Non-pigmented ciliary epithelial cell (primary cell): ENCODE measurements around the gene RBM22.

Experiments
- DNase-seq: peaks from one replicate; pipeline ENCODE4 v3.0.0-alpha.2; 2010; ENCODE audit warnings: low read depth

Gene RBM22

DNA sequence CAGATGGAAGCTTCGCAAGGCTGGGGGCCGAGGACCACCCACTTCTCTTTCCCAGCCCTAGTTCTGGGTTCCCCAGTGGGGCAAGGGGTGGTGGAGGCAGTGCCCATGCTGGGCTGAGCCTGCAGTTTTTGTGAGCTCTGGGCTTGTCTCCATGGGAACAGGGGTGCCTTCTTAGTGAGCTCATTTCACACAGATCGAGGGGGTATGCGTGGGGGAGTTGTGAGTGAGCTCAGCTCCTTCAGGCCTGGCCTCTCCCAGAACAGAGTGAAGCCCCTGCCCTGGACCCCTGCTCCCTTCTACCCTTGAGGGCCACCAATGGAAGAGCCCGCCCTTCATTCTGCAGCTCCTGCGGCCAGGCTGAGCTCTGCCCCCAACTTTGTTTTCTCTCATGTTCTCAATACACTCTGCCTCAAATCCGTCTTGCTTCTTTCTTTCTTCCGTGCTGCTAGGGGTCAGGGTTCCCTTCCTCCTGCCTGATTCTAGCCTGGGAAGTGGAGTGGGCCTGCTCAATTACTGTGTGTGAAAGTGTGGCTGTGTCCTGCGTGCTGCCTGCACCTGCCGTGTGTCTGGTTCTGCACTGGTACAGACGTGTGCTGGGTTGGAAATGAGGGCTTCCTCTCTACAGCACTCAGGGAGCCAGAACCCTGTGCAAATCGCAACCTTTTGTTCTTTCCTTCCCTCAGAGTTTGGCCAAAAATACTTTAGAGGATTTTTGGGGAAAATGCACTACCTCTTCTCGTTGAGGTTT, 48.8 kb downstream of the RBM22 start:
- no peak for DNase-seq

DNA sequence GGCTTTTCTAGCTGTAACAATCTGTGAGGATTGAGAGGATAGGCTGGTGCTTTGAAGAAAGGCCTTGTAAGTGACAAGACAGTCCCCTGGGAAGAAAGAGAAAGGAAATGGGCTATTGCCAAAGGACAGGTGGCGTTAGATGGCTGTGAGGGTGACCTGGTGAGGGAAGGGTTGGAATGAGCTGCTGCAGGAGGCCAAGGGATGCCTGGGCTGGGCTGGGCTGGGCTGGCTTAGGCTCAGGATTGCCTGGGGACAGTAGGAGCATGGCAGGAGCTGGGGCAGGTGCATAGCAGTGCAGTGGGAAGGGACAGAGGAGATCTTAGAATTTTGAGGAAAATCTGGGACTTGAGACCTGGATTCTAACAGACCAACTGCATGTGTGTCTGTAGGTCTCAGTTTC, 49.5 kb downstream of the RBM22 start:
- DNase-seq = no peak

DNA sequence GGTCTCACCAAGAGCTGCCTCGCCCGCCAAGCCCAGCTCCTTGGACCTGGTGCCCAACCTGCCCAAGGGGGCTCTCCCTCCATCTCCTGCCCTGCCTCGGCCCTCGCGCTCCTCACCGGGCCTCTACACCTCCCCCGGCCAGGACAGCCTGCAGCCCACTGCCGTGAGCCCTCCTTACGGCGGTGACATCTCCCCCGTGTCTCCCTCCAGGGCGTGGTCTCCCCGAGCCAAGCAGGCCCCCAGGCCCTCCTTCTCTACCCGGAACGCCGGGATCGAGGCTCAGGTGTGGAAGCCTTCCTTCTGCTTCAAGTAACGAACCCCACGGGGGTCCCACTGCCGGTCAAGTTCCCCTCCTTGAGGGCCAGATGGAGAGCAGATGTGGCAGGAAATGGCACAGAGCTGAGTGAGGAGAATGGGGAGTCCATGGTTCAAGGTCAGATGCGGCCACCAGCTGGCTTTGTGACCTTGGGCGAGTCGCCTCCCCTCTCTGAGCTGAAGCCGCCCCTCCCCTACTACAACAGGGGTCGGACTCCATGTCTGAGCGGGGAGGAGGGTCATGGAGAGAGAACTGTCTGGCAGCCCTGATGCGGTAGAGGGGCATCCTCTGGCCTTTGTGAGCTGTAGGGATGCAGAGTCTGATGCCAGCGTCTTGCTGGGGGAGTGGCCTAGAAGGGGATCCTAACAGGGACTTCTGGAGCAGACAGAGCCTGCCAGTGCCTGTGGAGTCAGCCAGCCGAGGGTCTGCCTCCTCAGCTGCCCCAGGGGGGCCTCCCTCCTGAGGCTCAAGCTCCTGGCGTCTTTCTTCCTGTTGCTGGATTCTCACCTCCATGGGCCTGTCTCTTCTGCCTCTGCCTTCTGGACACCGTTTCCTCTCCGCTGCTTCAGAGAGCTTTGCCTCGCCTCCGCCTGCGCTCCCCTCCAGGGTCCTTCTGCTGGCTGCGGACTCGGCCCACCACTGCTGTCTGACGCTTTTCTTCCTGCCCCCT, 50.5 kb downstream of the RBM22 start:
- no peak for DNase-seq

DNA sequence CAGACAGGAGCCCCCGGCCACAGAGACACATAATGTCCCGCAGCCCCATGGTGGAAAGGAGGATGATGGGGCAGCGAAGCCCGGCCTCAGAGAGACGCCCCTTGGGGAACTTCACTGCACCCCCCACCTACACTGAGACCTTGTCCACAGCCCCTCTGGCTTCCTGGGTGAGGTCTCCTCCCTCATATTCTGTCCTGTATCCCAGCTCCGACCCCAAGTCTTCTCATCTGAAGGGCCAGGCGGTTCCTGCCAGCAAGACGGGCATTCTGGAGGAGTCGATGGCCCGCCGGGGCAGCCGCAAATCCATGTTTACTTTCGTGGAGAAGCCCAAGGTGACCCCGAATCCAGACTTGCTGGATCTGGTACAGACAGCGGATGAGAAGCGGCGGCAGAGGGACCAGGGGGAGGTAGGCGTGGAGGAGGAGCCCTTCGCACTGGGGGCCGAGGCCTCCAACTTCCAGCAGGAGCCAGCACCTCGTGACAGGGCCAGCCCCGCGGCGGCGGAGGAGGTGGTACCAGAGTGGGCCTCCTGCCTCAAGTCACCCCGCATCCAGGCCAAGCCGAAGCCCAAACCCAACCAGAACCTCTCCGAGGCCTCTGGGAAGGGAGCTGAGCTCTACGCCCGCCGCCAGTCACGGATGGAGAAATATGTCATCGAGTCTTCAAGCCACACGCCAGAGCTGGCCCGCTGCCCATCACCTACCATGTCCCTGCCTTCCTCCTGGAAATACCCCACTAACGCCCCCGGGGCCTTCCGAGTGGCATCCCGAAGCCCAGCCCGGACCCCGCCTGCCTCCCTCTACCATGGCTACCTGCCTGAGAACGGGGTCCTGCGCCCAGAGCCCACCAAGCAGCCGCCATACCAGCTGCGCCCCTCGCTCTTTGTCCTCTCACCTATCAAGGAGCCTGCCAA, 51.5 kb downstream of the RBM22 start:
- no peak for DNase-seq

DNA sequence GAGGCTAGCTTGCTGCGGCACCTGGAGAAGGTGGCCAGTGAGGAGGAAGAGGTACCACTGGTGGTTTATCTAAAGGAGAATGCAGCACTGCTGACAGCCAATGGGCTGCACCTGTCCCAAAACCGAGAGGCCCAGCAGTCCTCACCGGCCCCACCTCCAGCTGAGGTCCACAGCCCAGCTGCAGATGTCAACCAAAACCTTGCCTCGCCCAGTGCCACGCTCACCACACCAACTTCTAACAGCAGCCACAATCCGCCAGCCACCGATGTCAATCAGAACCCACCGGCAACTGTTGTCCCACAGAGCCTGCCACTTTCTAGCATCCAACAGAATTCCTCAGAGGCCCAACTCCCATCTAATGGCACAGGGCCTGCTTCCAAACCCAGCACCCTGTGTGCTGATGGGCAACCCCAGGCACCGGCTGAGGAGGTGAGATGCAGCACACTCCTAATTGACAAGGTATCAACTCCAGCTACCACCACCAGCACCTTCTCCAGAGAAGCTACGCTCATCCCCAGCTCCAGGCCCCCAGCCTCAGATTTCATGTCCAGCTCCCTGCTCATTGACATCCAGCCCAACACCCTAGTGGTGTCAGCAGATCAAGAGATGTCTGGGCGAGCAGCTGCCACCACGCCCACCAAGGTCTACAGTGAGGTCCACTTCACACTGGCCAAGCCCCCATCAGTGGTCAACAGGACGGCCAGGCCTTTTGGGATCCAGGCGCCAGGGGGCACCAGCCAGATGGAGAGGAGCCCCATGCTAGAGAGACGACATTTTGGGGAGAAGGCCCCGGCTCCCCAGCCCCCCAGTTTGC, 52.4 kb downstream of the RBM22 start:
- DNase-seq = no peak

DNA sequence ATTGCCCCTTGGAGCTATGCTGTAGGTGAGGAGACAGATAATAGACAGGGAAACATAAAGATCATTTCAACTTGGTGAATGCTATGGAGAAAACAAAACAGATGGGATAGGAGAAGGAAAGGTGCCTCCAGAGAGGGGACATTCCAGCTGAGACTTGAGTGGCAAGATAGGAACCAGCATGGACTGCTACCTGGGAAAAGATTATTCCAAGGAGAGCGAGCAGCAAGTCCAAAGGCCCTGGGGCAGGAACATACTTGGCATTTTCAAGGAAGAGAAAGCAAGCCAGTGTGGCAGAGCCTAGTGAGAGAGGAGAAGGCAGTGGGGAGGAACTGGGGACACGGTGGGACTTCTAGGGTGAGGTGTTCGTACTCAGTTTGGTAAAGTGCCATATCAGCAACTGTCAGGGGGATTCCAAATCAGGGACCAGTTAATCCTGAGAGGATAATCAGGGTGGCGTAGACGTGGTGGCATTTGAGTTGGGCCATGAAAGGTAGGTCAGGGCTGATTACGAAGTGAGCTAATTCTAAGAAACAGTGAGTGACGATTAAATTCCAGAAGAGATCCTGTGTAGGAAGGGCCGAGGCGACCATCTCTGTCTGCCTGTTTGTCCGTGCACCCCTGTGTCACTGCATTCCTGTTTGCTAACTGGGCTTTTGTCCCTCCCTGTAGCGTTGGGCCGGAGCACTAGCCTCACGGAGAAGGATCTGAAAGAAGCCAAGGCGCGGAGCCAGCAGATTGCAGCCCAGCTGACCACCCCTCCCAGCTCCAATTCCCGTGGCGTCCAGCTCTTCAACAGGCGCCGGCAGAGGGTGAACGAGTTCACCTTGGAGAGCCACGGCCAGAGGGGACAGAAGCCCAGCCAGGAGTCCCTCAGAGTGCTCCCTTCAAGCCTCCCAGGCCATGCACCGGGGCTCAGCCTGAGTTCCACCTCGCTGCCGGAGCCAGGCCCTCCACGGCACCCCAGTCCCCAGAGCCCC, 53.3 kb downstream of the RBM22 start:
- DNase-seq = no peak

DNA sequence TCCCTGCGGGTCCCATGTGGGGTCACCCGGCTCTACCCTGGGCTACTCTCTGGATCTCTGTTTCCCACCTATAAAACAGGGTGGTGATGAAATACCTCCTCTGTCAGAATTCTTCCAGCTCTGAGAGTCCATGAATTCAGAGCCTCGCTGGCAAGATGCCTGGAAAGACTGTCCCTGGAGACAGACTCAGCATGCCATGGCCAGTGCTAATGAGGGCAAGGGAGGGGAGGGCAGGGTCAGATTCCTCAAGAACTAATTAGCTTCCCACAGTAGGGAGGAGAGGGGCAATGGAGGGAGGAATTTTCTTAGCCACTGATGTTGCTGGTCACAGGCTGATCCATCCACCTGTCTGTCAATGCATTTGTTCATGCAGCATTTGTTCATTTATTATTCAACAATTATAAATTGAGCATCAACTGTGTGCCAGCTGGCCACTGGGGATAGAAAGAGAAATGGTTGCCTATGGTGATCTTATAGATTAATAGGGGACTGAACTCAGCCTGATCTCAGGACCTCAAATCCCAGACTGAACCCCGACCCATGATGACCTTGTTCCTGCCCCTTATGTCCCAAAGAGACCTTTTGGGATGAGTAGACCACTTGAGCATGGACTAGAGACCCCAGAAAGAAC, 55.7 kb downstream of the RBM22 start:
- DNase-seq = no peak

DNA sequence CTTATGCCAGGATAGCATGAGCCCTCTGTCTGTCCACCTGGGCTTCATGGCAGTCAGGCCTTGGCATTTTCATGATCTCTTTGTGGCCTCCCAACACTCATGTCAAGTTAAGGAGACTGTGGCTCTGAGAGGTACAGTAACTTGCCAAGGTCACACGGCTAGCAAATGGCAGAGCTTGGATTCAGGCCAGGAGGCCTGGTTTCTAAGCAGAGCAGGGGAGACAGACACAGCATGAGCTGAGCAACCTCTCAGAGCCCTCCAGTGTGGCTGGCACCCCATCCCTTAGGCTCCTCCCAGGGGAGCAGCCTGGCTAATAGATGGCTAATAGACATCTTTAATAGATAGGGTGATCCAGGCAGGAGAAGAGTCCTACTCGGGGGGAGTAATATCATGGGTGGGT, 56.3 kb downstream of the RBM22 start:
- DNase-seq = no peak

DNA sequence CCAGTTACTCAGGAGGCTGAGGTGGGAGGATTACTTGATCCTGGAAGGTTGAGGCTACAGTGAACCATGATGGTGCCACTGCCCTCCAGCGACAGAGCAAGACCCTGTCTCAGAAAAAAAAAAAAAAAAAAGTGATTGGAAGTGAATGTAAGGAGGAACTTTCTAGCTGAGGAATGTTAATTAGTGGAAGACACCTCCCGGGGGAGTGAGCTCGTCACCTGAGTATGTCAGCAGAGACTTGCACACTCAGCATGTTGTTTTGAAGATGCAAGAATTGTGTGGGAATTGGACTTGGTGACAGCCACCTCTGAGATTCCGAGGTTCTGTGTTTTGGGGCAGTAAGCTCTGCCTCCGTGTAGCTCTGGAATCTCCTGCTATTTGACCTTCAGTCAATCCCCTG, 56.8 kb downstream of the RBM22 start:
- no peak for DNase-seq

DNA sequence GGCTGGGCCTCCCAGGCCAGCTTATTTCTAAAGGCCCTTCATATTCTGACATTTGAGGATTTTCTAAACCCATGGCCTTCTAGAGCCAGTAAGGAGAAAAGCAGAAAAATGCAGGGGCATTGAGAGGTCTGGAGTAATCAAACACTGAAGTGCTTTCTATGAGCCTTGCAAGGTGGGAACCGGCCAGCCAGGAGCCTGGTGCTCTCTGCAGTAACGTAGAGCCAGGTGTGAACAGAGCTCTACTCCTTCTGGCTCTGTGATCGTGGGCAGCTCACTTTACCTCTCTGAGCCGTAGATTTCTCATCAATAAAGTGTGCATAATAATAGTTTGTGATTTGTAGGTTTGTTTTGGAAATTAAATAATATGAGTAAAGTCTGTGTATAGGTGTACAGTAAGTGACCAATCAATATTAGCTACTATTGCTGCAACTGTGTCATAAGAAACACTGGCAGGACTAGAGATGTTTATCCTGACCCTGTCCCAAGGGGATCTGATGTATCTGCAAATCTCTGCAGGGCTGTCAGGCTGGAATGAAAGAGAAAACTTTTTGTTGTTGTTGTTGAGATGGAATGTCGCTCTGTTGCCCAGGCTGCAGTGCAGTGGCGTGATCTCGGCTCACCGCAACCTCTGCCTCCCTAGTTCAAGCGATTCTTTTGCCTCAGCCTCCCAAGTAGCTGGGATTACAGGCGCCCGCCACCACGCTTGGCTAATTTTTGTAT, 57.7 kb downstream of the RBM22 start:
- DNase-seq = no peak

DNA sequence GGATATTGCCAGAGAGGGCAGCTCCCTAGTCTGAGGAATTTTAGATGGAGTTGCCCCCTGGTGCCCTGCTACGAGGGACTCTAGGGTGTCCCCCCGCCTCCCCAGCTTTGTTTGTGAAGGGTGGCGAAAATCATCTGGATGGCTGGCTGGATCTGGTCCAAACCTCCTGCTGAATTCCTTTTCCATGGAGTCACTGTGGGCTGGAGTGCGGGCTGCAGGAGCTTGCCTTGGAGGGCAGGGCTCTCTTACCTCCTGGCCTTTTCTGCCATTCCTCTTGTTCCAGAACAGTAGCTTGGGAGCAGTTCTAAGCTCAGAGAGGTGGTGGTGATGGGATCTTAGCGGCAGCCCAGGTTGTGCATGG, 58.3 kb downstream of the RBM22 start:
- DNase-seq = peak; percentile 80

DNA sequence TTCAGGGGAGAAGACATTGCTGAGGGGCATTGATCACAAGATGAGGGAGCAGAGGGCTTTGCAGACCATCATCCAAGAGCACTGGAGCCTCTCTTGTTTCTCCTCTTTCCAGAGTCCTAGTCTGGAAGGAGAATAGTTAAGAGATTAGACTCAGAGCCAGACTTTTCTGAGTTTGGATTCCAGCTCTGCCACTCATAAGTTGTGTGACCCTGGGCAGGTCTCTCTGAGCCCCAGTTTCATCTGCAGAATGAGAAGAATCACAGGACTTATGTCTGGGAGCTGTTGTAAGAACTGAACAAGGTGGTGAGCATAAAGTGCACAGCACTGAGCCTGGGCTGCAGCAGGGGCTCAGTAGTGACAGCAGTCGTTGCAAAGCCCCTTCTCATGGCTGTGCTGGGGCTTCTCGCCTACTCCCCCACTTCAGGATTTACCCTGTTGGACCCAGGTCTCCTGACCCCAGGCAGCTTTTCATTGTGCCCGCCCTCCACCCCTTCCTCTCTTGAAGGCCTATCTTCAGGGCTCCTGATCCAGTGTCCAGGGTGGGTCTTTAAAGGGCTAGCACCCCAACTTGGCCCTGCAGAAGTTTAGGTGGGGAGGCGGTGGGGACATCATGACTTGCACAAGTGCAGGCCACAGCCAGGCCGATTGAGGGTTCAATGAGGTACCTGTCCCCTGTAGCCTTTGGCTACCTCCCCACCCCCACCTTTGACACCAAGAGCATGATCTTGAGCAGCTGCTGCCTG, 58.9 kb downstream of the RBM22 start:
- no peak for DNase-seq

DNA sequence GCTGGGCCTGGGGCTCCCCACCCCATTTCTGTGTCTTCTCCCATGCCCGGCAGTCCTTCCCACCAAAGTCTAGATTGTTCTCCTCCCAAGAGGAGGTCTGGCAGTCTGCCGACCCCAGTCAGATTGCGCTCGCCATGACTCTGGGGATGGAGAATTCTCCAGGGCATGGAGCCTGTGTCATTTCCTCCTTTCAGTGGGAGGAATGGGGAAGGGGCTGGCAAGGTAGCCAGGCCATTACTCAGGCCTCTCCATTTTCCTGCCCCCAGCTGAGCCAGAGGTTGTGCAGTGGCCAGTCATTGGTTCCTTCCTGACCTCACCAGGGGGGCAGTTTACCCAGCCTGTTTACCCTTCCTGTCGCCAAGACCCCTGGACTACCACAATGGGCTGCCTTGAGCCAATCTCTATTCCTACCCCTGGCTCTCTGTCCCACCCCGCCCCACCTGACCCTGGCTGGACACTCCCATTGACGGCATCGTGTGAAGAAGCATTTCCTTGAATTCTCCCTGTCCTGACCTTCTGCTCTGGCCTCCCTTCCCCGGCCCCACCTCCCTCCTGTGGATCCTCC, 59.8 kb downstream of the RBM22 start:
- no peak for DNase-seq
